Activated T-cell treated with anti-CD3 and anti-CD28 coated beads, Interleukin-2, amount 50 U/mL, for 48 hours (primary cell): ENCODE results near the gene IL10RA.

Experiments
- DNase-seq, 2 experiments: peaks; one replicate each; pipeline ENCODE4 v3.0.0-alpha.2; 2020

IL10RA gene

DNA sequence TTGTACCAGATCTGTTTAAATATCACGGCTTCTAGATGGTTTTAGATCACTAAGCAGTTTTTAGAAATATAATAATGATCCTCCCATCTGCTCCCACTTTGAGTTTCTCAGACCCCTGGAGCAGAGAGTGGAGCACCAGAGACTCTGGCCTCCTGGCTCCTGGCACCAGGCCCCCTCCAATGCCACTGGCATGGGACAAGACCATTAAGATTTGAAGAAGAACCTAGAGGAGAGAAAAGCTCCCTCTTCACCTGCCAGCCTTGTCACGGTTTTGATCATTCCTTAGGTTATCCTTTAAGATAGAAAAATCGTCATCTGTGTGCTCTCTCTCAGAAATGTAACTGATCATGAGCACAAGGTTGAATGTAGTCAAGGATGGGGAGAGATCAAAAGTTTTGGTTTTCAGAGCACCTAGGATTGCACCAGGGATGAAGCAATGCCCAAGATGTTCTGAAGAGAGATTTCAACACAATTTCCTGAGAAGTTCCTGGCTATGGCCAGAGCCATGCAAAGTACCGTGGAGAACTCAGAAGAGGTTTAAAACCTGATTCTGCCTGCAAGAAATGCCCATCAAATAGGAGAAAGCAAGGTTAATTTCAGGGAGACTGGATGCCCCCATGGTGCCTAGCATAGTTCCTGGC, 22.2 kb downstream of the IL10RA start:
- DNase-seq: no peak

DNA sequence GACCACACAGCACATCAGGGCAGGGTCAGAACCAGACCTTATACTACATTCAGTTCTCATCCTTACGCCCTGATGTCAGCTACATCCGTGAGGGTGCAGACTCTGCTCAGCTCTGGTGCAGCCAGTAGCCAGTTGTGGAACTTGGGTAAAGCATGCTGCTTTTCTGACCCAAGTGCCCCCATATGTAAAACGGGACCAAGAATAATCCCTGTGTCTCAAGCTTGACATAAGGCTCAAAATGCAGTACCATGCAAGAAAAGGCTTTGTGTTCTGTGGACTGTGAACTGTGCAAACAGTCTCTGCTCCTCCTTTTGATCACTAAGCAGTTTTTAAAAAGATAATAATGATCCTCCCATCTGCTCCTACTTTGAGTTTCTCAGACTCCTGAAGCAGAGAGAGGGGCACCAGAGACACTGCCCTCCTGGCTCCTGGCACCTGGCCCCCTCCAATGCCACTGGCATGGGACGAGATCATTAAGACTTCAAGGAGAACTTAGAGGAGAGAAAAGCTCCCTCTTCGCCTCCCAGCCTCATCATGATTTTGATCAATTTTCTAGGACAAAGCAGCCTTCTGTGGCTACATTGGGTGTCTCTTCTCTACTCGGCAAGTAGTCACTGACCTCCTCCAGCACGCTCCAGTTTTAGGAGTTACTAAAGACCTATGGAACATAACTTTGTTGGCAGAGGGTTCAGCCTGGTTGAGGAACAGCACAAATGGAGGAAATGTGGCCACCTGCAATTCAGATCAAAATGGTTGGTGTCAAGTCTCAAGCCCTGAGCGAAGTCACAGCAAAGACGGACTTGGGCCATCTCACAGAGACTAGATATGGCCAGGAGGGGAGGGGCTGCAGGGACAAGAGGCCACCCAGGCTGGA, 23.9 kb downstream of the IL10RA start:
- DNase-seq: peak in 1 of 2 experiments; percentile 19

DNA sequence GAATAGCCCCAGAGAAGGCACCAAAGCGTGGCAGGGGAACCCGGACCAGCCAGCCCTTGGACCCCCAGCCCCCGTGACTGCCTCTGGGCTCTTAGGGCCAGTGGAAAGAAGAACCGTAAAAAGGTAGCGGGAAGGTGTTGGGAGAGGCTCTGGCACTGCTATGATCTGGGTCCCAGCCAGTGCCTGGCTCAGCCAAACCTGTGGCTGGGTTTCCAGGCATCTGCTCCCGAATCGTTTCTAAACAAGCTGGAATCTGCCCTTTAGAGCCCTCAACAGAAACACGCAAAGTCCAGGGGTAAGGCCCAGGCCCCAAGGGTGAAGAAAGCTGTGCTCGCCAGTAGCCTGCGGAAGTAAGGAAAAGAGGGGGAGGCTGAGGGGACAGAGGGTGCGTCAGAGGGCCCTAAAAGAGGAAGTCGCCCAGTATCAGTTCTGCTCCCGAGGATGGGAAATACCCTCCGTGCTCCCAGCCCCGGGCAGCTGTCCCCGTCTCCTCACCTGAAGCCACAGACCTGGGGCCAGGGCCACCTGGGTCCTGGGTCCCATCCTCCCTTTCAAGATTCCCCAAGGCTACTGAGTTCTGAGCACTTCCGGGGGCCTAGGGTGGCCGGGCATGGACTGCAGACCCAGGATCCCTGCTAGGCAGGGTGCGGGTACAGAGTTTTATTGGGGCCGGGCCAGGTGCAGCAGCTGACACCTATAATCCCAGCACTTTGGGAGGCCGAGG, 24.7 kb downstream of the IL10RA start:
- DNase-seq: no peak

DNA sequence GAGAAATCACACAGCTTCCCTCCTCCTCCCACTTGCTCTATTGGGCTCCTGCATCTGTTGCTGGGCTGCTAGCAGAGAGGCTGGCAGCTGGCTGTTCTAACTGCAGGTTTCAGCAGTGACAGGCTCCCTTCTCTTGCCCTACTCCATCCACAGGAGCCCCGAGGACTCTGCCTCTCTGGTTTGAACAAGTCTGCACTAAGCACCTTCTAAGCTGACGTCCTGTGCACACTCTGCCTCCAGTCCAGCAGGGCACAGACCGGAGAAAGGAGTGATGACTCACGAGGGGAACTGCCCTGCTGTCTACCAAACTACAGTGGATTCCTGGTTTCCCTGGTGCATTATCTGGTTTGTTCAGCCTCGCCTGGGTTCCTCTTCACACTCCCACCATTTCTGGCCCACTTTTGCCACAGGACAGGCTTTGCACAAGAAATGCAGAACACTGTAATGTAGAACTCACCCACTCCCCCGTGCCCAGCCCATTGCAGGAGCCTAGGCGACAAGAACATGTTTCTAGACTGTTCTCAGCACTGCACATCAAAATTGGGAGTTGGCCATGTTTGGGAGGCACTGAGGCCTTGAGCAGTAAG, 26.0 kb downstream of the IL10RA start:
- DNase-seq: peak in 1 of 2 experiments; percentile 36

DNA sequence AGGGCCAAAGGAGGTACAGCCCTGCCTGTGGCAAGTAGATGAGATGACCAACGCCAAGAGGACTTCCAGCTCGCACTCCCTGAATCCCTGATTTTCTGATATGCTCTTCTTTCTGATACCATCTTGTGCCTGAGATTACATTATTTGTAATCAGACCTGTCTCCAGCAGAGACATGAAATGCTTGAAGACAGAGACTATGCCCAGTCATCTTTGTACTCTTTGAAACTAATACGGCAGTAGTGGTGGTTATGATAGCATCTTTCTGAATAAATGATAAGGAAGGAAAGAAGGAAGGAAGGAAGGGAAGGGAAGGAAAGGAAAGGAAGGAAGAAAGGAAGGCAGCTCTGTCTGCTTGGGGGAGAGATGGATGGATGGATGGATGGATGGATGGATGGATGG, 27.8 kb downstream of the IL10RA start:
- no peak for DNase-seq

DNA sequence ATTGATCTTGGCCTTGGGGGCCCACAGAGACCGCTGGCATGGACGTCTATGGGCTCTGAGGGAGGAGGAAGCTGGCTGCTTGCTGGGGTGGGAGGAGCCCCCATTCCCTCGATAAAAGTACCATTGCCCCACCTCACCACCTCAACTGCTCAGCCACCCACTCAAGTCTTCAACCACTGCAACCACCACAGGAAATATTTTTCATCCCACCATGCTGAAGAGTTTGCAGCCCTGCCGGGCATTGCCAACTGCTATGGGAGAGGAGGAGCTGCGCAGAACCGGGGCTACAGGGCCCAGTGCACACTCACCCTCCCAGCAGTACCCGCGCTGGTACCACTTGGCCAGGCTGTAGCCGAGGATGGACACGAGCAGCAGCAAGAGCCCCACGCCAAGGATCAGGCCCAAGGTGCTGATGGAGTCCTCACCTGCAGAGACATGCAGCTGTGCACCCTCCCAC, 29.2 kb downstream of the IL10RA start:
- peak; percentile 43 to 51 for DNase-seq

DNA sequence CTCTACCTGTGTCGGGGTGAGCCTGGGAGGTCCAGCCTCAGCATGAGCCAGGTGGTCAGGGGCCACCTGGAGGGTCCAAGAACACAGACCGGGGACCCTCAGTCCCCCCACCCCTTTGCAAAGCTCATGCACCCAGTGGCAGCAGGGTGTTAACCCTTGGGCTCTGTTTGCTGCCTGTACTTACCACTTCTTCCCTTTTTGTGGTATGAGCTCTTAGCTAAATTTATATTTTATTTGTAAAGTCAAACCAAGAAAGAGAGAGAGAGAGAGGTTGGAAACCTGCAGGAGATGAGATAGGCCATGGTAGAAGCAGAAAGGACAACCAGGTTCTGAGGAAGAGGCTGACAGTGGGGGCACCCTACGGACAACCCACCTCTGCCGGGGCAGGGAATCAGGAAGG, 29.9 kb downstream of the IL10RA start:
- DNase-seq: no peak

DNA sequence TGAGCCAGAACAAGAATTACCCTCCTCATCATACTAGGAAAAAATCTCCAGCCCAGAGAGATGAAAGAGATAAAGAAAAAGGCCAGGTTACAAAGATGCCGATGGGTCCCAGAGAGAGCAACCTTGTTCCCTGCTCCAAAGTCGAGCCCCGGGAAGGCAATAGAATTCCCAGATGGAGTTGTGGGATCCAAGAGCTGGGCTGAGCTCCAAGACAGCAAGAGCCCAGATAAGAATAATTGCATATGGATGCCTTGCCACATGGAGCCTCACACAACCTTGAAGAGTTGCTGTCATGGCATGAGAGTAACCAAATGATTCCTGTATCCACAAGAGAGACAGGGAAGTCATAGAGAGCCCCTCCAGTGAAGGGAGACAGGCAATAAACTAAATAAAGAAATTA, 30.9 kb downstream of the IL10RA start:
- no peak for DNase-seq

DNA sequence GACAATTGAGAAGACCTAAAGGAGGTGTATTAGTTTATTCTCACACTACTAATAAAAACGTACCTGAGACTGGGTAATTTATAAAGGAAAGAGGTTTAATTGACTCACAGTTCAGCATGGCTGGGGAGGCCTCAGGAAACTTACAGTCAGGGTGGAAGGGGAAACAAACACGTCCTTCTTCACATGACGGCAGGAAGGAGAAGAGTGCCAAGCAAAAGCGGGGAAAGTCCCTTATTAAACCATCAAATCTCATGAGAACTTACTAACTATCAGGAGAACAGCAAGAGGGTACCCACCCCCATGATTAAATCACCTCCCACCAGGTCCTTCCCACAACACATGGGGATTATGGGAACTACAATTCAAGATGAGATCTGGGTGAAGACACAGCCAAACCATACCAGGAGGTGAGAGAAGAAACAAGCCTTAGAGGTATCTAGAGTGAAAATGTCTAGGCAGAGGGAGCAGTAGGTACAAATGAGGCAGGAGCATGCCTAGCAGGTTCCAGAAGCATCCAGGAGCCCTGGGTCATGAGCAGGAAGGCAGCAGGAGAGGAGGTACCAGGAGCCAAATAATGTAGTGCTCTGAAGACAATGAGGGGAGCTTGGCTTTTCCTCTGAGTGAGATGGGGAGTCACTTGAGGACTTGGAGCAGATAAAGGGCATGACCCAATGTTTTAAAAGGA, 31.6 kb downstream of the IL10RA start:
- no peak for DNase-seq

DNA sequence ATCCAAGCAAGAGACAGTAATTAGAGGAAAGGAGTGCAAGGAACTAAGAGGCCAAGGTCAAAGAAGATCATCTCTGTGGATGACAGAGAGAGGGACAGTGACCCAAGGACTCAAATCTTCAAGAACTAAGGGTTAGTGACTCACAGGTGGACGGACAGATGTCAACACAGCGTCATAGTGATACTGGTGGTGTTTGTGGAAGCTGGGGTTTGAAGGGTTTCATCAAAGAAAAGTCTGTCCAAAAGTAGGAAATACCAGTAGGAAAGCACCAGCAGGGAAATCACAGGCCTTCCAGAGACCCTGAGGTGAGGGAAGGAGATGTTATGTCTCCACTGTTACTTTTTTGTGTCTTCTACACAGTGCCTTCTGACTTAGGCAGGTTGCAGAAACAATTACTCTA, 32.2 kb downstream of the IL10RA start:
- no peak for DNase-seq

DNA sequence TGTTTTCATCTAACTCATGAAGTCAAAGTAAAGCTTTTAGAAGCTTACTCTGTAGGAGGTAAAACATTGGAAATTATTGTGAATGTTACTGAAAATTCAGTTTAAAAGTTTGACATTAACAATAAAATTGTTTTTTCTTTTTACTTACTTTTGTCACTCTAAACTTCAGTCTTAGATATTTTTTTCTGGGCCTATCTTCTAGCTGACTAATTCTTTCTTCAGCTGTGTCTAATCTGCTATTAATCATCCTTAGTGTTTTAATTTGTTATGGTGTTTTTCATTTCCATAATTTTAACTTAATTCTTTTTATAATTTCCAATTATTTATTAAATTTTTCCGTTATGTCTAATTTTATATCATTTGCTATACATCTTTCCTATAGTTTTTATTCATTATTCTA, 35.0 kb downstream of the IL10RA start:
- DNase-seq: no peak

DNA sequence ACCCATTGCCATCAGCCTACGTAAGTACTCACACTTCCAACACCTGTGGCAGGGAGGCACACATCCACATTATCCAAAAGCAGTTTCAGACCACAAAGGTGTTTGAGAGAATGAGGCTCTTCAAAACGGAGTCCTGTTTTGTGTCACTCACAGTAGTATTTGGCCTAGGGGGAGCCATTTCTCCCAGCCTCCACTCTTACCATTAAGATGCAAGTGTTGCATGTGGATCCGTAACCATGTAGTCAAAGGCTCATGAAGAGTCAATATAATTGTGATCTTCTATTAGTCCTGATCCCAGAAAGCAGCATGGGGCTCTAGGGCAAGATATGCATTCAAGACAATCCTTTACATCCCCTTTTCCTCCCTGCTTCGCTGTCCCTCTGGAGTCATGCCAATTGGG, 41.5 kb downstream of the IL10RA start:
- no peak for DNase-seq

DNA sequence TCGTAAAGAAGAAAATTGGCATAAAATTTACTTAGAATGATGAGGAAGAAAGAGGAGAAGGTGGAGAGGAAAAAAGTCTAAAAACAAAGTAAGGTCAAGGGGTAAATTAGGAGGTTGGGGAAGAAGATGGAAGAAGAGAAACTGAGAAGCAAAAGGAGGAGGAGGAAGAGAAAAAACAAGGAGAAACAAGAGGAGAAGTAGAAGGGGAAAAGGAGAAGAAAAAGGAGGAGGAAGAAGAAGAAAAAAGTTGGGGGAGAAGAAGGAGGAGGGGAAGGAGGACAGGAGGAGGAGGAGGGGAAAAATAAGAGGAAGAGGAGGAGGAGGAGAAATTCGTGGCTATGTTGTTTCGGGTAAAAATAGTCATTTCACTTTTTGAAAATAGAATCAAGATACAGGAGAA, 42.4 kb downstream of the IL10RA start:
- DNase-seq: no peak

DNA sequence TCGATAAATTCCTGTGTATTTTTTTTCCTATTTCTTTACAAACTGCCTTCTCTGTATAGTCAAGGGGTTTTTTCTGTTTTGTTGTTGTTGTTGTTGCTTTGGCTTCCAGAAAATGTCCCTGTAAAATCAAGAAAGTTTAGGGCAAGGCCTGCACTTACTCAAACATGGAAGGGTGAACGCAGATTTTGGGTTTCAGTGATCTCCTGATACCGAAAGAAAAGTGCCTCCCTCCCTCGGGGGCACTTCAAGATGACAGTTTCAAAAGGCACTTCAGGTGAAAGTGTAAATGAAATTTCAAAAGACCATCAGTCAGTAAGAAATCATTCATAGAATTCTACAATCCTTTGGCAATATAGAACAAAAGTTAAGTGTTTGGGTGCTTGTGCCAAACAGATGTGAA, 47.2 kb downstream of the IL10RA start:
- no peak for DNase-seq

DNA sequence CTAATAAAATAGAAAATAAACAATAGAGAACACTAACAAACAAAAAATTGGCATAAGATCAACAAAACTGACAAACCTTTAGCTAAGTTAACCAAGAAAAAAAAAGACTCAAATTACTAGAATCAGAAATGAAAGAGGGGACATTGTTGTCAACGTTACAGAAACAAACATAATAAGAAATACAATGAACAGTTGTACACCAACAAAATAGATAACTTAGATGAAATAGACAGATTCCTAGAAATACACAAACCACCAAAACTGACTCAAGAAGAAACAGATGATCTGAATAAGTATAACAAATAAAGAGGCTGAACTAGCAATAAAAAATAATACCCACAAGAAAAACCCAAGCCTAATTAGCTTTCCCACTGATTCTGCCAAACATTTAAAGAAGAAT, 55.9 kb downstream of the IL10RA start:
- no peak for DNase-seq

DNA sequence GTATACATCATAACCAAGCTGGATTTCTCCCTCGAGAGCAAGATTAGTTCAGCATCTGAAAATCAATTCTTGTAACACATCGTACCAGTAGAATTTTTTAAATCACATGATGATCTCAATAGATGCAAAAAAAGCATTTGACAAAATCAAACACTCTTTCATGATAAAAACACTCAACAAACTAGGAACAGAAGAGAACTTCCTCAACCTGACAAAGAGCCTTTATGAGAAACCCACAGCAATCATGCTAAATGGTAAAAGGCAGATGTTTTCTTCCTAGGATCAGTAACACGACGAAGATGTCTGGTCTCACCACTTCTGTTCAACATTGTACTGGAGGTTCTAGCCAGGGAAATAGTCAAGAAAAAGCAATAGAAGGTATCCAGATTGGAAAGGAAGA, 56.6 kb downstream of the IL10RA start:
- no peak for DNase-seq

DNA sequence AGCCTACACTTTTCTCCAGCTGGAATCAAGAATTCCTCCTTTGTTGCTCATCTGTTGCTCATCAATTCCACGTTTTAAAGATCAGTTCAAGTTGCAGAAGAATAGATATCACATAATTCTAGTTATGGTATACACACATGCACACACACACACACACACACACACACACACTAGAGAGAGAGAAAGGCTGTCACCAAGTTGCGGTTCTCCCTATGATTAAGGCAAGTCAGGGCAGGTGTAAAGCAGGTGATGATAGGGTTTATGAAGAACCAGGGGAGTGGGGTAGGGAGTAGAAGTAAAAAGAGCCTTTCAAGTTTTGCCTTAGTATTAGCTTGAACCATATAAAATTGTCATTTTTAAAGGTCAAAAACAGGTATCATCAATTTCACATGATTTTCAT, 59.0 kb downstream of the IL10RA start:
- DNase-seq: peak in 1 of 2 experiments; percentile 31

DNA sequence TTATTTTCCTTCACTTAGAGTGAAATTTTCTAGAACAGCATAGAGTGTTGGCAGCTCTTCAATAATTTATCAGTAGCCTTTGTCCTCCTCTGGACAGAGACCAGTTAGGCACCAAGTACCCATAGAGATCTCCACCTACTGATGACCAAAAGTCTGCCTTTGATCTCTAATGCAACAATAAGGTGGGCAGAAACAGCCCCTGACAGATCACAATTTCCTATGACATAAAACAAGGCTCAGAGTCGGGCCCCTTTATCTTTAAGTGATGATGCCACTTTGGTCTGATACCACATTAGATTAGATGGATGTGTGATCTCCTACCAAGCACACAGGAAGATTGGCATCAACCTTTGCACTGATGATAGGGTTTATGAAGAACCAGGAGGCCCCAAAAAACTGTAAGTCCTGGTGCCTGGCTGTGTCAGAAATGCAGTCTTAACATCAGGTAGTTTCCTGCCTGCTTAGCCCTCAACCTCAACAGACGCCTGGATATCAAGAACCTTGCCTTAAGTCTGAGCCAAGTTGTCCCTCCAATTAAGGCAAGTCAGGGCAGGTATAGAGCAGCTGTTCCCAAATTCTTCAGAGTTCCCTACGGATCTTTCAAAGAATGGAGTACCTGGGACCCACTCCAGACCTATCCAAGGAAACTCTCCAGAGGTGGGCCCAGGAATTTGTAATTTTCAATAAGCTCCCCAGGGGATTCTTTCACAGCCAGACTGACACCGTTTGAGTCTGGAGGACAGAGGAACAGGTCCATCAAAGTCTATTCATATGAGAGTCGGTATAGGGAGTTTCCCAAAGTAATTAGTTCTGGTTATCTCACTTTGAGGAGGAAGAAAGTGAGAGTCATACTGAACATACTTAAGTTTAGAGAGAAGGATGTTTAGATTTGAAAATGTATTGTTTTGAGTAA, 60.1 kb downstream of the IL10RA start:
- DNase-seq: peak; percentile 51 to 52

DNA sequence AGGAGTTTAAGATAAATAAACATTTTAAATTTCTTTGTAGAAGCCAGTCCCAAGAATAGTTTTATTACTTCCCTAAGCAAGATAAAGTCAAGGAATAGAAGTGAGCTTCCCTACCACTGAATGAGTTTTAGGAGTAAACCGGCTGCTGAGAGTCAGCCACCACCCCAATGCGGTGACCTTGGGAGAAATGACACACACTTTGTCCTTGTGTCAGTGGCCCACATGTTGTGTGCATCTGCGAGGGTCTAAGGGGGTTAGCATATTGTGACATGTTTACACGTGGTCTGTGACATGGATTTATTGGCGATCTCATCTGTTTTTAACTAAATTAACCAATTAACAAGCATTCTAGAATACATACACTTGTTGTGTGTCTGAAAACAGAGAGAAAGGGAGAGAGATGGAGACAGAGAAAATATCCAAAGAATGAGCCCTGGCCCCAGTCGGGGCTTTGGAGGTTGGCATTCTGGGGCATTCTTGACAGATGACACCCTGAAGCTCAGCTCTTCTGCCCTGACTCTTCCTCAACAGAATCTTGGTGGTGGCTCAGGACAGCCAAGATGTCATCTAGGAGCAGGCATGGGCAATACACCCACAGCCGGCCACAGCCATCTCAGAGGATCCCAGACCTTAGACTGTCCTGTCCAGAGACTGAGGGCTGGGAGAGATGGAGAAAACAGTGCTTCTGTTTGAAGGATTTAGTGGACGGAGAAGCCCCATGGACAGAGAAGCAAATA, 60.9 kb downstream of the IL10RA start:
- DNase-seq: peak; percentile 42 to 47

DNA sequence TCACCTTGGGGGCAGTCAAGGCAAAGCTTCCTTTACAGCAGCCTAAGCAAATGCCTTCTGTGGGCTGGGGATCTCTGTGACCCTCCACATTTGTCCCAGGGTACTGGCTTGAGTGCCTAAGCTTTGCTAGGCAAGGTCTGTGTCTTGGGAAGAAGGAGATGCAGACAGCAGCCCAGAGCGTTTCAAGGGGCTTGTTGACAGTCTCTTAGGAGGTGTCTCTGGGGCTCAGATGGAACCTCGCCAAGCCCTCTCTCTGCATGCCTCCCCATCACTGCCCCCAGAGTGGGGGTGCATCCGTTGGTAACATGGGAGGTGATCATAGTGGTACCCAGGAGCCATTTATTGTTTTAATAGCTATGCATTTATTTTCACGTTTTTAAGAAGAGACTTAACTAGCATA, 61.6 kb downstream of the IL10RA start:
- DNase-seq: peak in 1 of 2 experiments; percentile 24
